K562 (cell line): Measurements from ENCODE around the gene MFAP3.

Source experiments
- ARID3A ChIP-seq: IDR thresholded peaks from 2 replicates; pipeline ENCODE4 v1.6.1; 2012; ENCODE audit warnings: low read depth, low read length, improper control_type of control experiment, borderline replicate concordance
- NKRF ChIP-seq: fragments of 450-650 bp; IDR thresholded peaks from 2 replicates; pipeline ENCODE4 v1.6.1; 2016; ENCODE audit warnings: borderline replicate concordance
- NRF1 ChIP-seq, 2 experiments: fragments of 450-650 bp; IDR thresholded peaks in 1 of 2; conservative IDR thresholded peaks in 1 of 2; 2 replicates each; pipeline ENCODE4 v1.6.1; 2014; ENCODE audit warnings: mild to moderate bottlenecking in 2 of 2
- POLR2A ChIP-seq: fragments of 450-650 bp; conservative IDR thresholded peaks from 2 replicates; pipeline ENCODE4 v1.6.1; 2016
- PTTG1 ChIP-seq: fragments of 450-650 bp; IDR thresholded peaks from 2 replicates; pipeline ENCODE4 v1.6.1; 2016; ENCODE audit warnings: low read depth, mild to moderate bottlenecking, missing genetic modification characterization, missing compliant biosample characterization
- ZNF175 ChIP-seq: fragments of 200-800 bp; sonication (Bioruptor generic); IDR thresholded peaks from 2 replicates; pipeline ENCODE4 v1.6.1; 2016; ENCODE audit warnings: low read depth, mild to moderate bottlenecking, missing genetic modification characterization, missing compliant biosample characterization
- TF ChIP-seq, protein P1 (sequence below), 3 experiments: IDR thresholded peaks in 2 of 3; conservative IDR thresholded peaks in 1 of 3; 2 replicates each; pipeline ENCODE4 v1.5.1; 2011 to 2012; ENCODE audit warnings: low read length in 3 of 3, mild to moderate bottlenecking in 3 of 3, control low read depth in 2 of 3, improper control_type of control experiment in 1 of 3, inconsistent platforms in 1 of 3, low read depth in 1 of 3, mixed read lengths in 1 of 3, moderate library complexity in 1 of 3; ENCODE audit not compliant: insufficient read depth in 2 of 3

DNA sequence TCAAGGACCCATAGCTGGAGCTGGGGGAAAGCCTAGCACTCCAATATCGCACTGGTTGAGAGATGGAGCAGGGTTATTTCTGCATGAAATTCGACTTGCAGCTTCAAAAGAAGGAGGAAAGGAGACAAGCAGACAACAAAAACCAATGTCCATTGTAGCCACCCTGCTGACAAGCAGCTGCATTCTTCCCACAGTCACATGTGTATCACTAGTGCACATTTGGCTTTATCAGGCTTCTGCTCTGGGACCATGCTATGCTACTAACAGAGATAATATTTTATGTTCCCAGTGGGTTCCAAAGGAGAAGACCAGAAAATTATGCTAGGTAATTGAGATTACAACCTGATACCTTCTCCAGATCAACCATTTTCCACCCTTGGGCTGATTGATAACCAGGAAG lies 59.7 kb downstream of the MFAP3 start:
- TF ChIP-seq, protein P1, sequence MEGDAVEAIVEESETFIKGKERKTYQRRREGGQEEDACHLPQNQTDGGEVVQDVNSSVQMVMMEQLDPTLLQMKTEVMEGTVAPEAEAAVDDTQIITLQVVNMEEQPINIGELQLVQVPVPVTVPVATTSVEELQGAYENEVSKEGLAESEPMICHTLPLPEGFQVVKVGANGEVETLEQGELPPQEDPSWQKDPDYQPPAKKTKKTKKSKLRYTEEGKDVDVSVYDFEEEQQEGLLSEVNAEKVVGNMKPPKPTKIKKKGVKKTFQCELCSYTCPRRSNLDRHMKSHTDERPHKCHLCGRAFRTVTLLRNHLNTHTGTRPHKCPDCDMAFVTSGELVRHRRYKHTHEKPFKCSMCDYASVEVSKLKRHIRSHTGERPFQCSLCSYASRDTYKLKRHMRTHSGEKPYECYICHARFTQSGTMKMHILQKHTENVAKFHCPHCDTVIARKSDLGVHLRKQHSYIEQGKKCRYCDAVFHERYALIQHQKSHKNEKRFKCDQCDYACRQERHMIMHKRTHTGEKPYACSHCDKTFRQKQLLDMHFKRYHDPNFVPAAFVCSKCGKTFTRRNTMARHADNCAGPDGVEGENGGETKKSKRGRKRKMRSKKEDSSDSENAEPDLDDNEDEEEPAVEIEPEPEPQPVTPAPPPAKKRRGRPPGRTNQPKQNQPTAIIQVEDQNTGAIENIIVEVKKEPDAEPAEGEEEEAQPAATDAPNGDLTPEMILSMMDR (IDR thresholded peaks at IDR 0.05 in 2 of 3, conservative IDR thresholded peaks at IDR 0.05 in 1 of 3; ENCODE audit: insufficient read depth in 2 of 3, low read depth in 1 of 3, low read length in 3 of 3) = no peak
- TF ChIP-seq NKRF = no peak
- TF ChIP-seq POLR2A = no peak
- no peak for TF ChIP-seq NRF1 (conservative IDR thresholded peaks at IDR 0.05 in 1 of 2, IDR thresholded peaks at IDR 0.05 in 1 of 2)
- TF ChIP-seq ARID3A = no peak
- no peak for TF ChIP-seq ZNF175
- no peak for TF ChIP-seq PTTG1 (tag)
